H9 (cell line): ENCODE results near the gene LECT2. TPM values are rescaled to one million over a fixed set of nuclear protein-coding genes. Genes with fewer than 3 reads are reported as not detected.
A peak's percentile ranks its signal among the peaks of the same experiment; 100 is the strongest.

Experiments
- DNase-seq: peaks from one replicate; pipeline ENCODE4 v3.0.0-alpha.2; 2017
- H2AFZ ChIP-seq: one replicate; pipeline ENCODE4 v1.6.1; 2013; ENCODE audit warnings: mild to moderate bottlenecking, low read length, control low read depth, moderate library complexity
- H2AK5ac ChIP-seq: 2 replicates; pipeline ENCODE4 v1.6.1; 2013; ENCODE audit warnings: low read length, control low read depth, mixed read lengths; ENCODE audit not compliant: insufficient read length
- H2BK120ac ChIP-seq: one replicate; pipeline ENCODE4 v1.6.1; 2013; ENCODE audit warnings: low read depth, mild to moderate bottlenecking, low read length, control low read depth, inconsistent platforms; ENCODE audit not compliant: poor library complexity, severe bottlenecking
- H2BK12ac ChIP-seq: 2 replicates; pipeline ENCODE4 v1.6.1; 2013; ENCODE audit warnings: low read length, control low read depth, mixed read lengths, low read depth; ENCODE audit not compliant: insufficient read length
- H2BK15ac ChIP-seq: 2 replicates; pipeline ENCODE4 v1.6.1; 2013; ENCODE audit warnings: low read depth, low read length, control low read depth
- H2BK20ac ChIP-seq: one replicate; pipeline ENCODE4 v1.6.1; 2013; ENCODE audit warnings: low read depth, mild to moderate bottlenecking, low read length, control low read depth, inconsistent platforms; ENCODE audit not compliant: poor library complexity, severe bottlenecking
- H2BK5ac ChIP-seq: 2 replicates; pipeline ENCODE4 v1.6.1; 2013; ENCODE audit warnings: low read length, control low read depth, mixed read lengths; ENCODE audit not compliant: insufficient read length
- H3K14ac ChIP-seq: 2 replicates; pipeline ENCODE4 v1.6.1; 2013; ENCODE audit warnings: low read length, control low read depth; ENCODE audit not compliant: insufficient read depth
- H3K18ac ChIP-seq: 2 replicates; pipeline ENCODE4 v1.6.1; 2013; ENCODE audit warnings: low read depth, mild to moderate bottlenecking, mixed read lengths, low read length, control low read depth; ENCODE audit not compliant: insufficient read length
- H3K23ac ChIP-seq: 2 replicates; pipeline ENCODE4 v1.6.1; 2013; ENCODE audit warnings: low read length, control low read depth, mixed read lengths, low read depth; ENCODE audit not compliant: insufficient read length
- H3K23me2 ChIP-seq: 2 replicates; pipeline ENCODE4 v1.6.1; 2013; ENCODE audit warnings: low read depth, mild to moderate bottlenecking, mixed read lengths, low read length, control low read depth; ENCODE audit not compliant: insufficient read length, poor library complexity, severe bottlenecking
- H3K27ac ChIP-seq: 2 replicates; pipeline ENCODE4 v1.5.1; 2013; ENCODE audit warnings: low read length, control low read depth, mixed read lengths, low read depth; ENCODE audit not compliant: insufficient read length
- H3K27me3 ChIP-seq: 2 replicates; pipeline ENCODE4 v1.6.1; 2013; ENCODE audit warnings: low read length, control low read depth, inconsistent platforms; ENCODE audit not compliant: insufficient read depth
- H3K4ac ChIP-seq: 2 replicates; pipeline ENCODE4 v1.6.1; 2013; ENCODE audit warnings: low read depth, mild to moderate bottlenecking, control low read depth, inconsistent platforms, low read length, moderate library complexity
- H3K4me1 ChIP-seq: 2 replicates; pipeline ENCODE4 v1.6.1; 2013; ENCODE audit warnings: low read length, control low read depth, inconsistent platforms; ENCODE audit not compliant: insufficient read depth
- H3K4me2 ChIP-seq: 2 replicates; pipeline ENCODE4 v1.6.1; 2013; ENCODE audit warnings: low read length, control low read depth, mixed read lengths; ENCODE audit not compliant: insufficient read length, insufficient read depth
- H3K56ac ChIP-seq: 2 replicates; pipeline ENCODE4 v1.6.1; 2013; ENCODE audit warnings: low read depth, mild to moderate bottlenecking, mixed read lengths, low read length, control low read depth; ENCODE audit not compliant: insufficient read length
- H3K79me1 ChIP-seq: 2 replicates; pipeline ENCODE4 v1.6.1; 2013; ENCODE audit warnings: low read depth, mild to moderate bottlenecking, moderate library complexity, low read length, control low read depth, inconsistent platforms; ENCODE audit not compliant: insufficient read depth, poor library complexity, severe bottlenecking
- H3K79me2 ChIP-seq: 2 replicates; pipeline ENCODE4 v1.6.1; 2013; ENCODE audit warnings: low read length, control low read depth, inconsistent platforms; ENCODE audit not compliant: insufficient read depth
- H3K9ac ChIP-seq: 2 replicates; pipeline ENCODE4 v1.6.1; 2013; ENCODE audit warnings: low read length, control low read depth, mixed read lengths; ENCODE audit not compliant: insufficient read length; ENCODE audit errors: extremely low read depth
- H3K9me3 ChIP-seq: one replicate; pipeline ENCODE4 v1.6.1; 2013; ENCODE audit warnings: low read depth, low read length, inconsistent platforms; ENCODE audit not compliant: control insufficient read depth
- H3T11ph ChIP-seq: one replicate; pipeline ENCODE4 v1.6.1; 2013; ENCODE audit warnings: mild to moderate bottlenecking, low read length, control low read depth, inconsistent platforms
- H4K20me1 ChIP-seq: one replicate; pipeline ENCODE4 v1.6.1; 2013; ENCODE audit not compliant: control insufficient read depth, insufficient read length, insufficient read depth
- H4K5ac ChIP-seq: 2 replicates; pipeline ENCODE4 v1.6.1; 2013; ENCODE audit warnings: low read depth, mild to moderate bottlenecking, mixed read lengths, low read length, control low read depth; ENCODE audit not compliant: insufficient read length
- H4K8ac ChIP-seq: replicated peaks from 2 replicates; pipeline ENCODE4 v1.6.1; 2013; ENCODE audit warnings: low read length, control low read depth, mixed read lengths, low read depth; ENCODE audit not compliant: insufficient read length
- H4K91ac ChIP-seq: 2 replicates; pipeline ENCODE4 v1.6.1; 2013; ENCODE audit warnings: low read depth, mild to moderate bottlenecking, moderate library complexity, mixed read lengths, low read length, control low read depth; ENCODE audit not compliant: insufficient read length
- H3K27ac Mint-ChIP-seq, 3 experiments: 2 replicates in 2 of 3; 3 replicates in 1 of 3; pipeline ENCODE4 v1.8.0; 2020 to 2021; ENCODE audit warnings: mixed read lengths in 3 of 3, mild to moderate bottlenecking in 1 of 3, moderate library complexity in 1 of 3
- H3K27me3 Mint-ChIP-seq: 2 replicates; pipeline ENCODE4 v1.8.0; 2021; ENCODE audit warnings: low read depth, mild to moderate bottlenecking, moderate library complexity, mixed read lengths
- H3K36me3 Mint-ChIP-seq, 3 experiments: 2 replicates in 2 of 3; 3 replicates in 1 of 3; pipeline ENCODE4 v1.8.0; 2020 to 2021; ENCODE audit warnings: low read depth in 3 of 3, mixed read lengths in 3 of 3; ENCODE audit not compliant: insufficient read depth in 1 of 3
- H3K4me1 Mint-ChIP-seq, 2 experiments: 2 replicates each; pipeline ENCODE4 v1.8.0; 2020; ENCODE audit warnings: mixed read lengths in 2 of 2
- H3K4me3 Mint-ChIP-seq, 2 experiments: 2 replicates in 1 of 2; 3 replicates in 1 of 2; pipeline ENCODE4 v1.8.0; 2020 to 2021; ENCODE audit warnings: mild to moderate bottlenecking in 2 of 2, mixed read lengths in 2 of 2, moderate library complexity in 1 of 2
- H3K9me3 Mint-ChIP-seq, 2 experiments: 2 replicates in 1 of 2; 3 replicates in 1 of 2; pipeline ENCODE4 v1.8.0; 2020; ENCODE audit warnings: mild to moderate bottlenecking in 2 of 2, mixed read lengths in 2 of 2, moderate library complexity in 1 of 2
- WGBS: extraction: QIAGEN DNeasy Blood & Tissue Kit; methylation state at CpG from one replicate; pipeline ENCODE4 v1.1.7; 2013; ENCODE audit warnings: missing lambda C conversion rate, low lambda C conversion rate, mixed read lengths; ENCODE audit not compliant: insufficient read length; ENCODE audit errors: extremely low coverage; 5-methylcytosine and 5-hydroxymethylcytosine counted together
- total RNA-seq: library from RNA; stranded (reverse); gene quantifications from 2 replicates; pipeline ENCODE4 v1.2.1, GENCODE V29; 2021
- TF ChIP-seq, protein P1 (sequence below): fragments of 200-600 bp; sonication (generic); conservative IDR thresholded peaks from 3 replicates; pipeline ENCODE4 v1.8.0; 2021; ENCODE audit warnings: antibody characterized with exemption, mild to moderate bottlenecking

LECT2 gene
- total RNA-seq, 1 experiment from 2014 or later = not detected

DNA sequence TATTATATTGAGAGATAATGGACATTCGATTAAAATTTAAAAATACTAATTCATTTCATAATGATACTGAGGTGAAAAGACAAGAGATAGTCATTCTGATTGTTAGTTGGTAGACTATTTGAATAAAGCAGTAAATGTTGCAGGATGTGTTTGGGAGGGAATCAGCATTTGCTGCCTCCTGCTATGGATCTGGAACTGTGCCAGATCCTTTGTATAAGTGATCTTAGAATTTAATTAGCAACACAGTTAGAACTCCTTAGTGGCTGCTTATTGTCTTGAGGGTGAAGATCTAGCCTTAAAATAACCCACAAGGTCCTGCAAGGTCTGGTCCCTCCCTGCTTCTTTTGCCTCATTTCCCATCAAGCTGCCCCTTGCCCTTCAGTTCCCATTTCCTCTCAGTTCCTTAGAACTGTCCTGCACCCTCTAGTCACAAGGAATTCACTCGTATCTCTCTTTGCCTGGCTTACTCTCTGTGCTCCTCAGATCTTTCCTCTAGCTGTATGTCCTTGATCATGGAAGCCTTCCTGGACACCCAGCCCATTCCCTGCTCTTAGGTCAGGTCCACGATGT lies 12.5 kb downstream of the LECT2 start:
- TF ChIP-seq, protein P1, sequence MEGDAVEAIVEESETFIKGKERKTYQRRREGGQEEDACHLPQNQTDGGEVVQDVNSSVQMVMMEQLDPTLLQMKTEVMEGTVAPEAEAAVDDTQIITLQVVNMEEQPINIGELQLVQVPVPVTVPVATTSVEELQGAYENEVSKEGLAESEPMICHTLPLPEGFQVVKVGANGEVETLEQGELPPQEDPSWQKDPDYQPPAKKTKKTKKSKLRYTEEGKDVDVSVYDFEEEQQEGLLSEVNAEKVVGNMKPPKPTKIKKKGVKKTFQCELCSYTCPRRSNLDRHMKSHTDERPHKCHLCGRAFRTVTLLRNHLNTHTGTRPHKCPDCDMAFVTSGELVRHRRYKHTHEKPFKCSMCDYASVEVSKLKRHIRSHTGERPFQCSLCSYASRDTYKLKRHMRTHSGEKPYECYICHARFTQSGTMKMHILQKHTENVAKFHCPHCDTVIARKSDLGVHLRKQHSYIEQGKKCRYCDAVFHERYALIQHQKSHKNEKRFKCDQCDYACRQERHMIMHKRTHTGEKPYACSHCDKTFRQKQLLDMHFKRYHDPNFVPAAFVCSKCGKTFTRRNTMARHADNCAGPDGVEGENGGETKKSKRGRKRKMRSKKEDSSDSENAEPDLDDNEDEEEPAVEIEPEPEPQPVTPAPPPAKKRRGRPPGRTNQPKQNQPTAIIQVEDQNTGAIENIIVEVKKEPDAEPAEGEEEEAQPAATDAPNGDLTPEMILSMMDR = no peak
- Histone ChIP-seq H4K8ac (no peak overlapping the region), H2BK5ac (no peak overlapping the region), H3K56ac (no peak overlapping the region), H2BK120ac (no peak overlapping the region), H3K9ac (no peak overlapping the region), H3K27ac (no peak overlapping the region), H3K4me2 (no peak overlapping the region), H3K23me2 (no peaks in the 10 kb centered on the region), H3K4ac (no peak overlapping the region), H2BK15ac (no peak overlapping the region), H3K4me1 (no peaks in the 10 kb centered on the region), H3K23ac (no peak overlapping the region), H2BK12ac (no peak overlapping the region), H3K79me1 (no peaks in the 10 kb centered on the region), H2AFZ (no peak overlapping the region), H3K14ac (no peak overlapping the region), H4K20me1 (no peaks in the 10 kb centered on the region), H3T11ph (no peak overlapping the region), H4K91ac (no peak overlapping the region), H3K79me2 (no peaks in the 10 kb centered on the region), H4K5ac (no peak overlapping the region), H3K27me3 (no peaks in the 10 kb centered on the region), H3K9me3 (no peaks in the 10 kb centered on the region), H2AK5ac (no peak overlapping the region), H3K18ac (no peak overlapping the region), H2BK20ac (no peak overlapping the region)
- Mint-ChIP-seq H3K4me3 (no peak overlapping the region), H3K9me3 (no peaks in the 10 kb centered on the region), H3K27me3 (peaks cover 10% of the 10 kb centered on the region), H3K36me3 (no peaks in the 10 kb centered on the region), H3K4me1 (peaks cover 0 to 4% of the 10 kb centered on the region in 2 experiments; a peak in 3 of 4 replicates), H3K27ac (peak overlapping the region in 1 of 3 experiments; percentile 24; a peak in 2 of 7 replicates)
- WGBS = no CpG with 5 or more reads among the region's 3 CpGs
- DNase-seq = no peak
